RPMI7951 (cell line): Measurements from ENCODE around the gene RIPOR3. TPM values are rescaled to one million over a fixed set of nuclear protein-coding genes. Genes with fewer than 3 reads are reported as not detected.
"Not testable (repeated sequence)": the region's sequence is repeated elsewhere in the genome, so short reads cannot be mapped to it uniquely, and the experiment has no call there.

ENCODE experiments used
- DNase-seq: peaks from one replicate; pipeline ENCODE4 v3.0.0-alpha.2; 2012; ENCODE audit warnings: low read depth
- total RNA-seq: library from RNA; depleted of rRNA; stranded (reverse); fragments of >200 nt; shearing (Covaris generic); gene quantifications from 2 replicates; pipeline ENCODE4 v1.2.3, GENCODE V29; 2014

Gene RIPOR3
- total RNA-seq, 1 experiment from 2014 or later, result 10.8 TPM

GRCh38 chr20:50575865-50576720 lies 115.2 kb downstream of the RIPOR3 start:
- DNase-seq, result peak; percentile 65

GRCh38 chr20:50574586-50574985 lies 116.8 kb downstream of the RIPOR3 start:
- DNase-seq, result no peak

GRCh38 chr20:50574108-50574507 lies 117.2 kb downstream of the RIPOR3 start:
- DNase-seq, result no peak

- DNase-seq, result peak; percentile 97
These were observed 118.2 kb downstream of the RIPOR3 start for GRCh38 chr20:50572938-50573777.

- no peak for DNase-seq
These were observed 119.9 kb downstream of the RIPOR3 start for GRCh38 chr20:50571466-50571865.

GRCh38 chr20:50569864-50570836 lies 121.2 kb downstream of the RIPOR3 start:
- DNase-seq, result peak; percentile 49

GRCh38 chr20:50569487-50569863 lies 121.9 kb downstream of the RIPOR3 start:
- not testable (repeated sequence) for DNase-seq

GRCh38 chr20:50568549-50568942 lies 122.8 kb downstream of the RIPOR3 start:
- DNase-seq, result no peak

- DNase-seq, result no peak
These were observed 123.3 kb downstream of the RIPOR3 start for GRCh38 chr20:50567860-50568548.

- DNase-seq, result no peak
These were observed 125.5 kb downstream of the RIPOR3 start for GRCh38 chr20:50565871-50566270.

- DNase-seq, result no peak
These were observed 126.0 kb downstream of the RIPOR3 start for GRCh38 chr20:50565383-50565782.

GRCh38 chr20:50563133-50563944 lies 128.0 kb downstream of the RIPOR3 start:
- no peak for DNase-seq

- no peak for DNase-seq
These were observed 129.1 kb downstream of the RIPOR3 start for GRCh38 chr20:50562262-50562701.

- DNase-seq, result peak; percentile 98
These were observed 129.8 kb downstream of the RIPOR3 start for GRCh38 chr20:50561379-50562078.

- peak; percentile 42 for DNase-seq
These were observed 130.5 kb downstream of the RIPOR3 start for GRCh38 chr20:50560867-50561266.

- no peak for DNase-seq
These were observed 131.3 kb downstream of the RIPOR3 start for GRCh38 chr20:50559856-50560638.

GRCh38 chr20:50559149-50559548 lies 132.2 kb downstream of the RIPOR3 start:
- no peak for DNase-seq

GRCh38 chr20:50558483-50558925 lies 132.8 kb downstream of the RIPOR3 start:
- peak; percentile 94 for DNase-seq
